ENCODE data around the gene CFAP161. TPM values are rescaled to one million over a fixed set of nuclear protein-coding genes. Genes with fewer than 3 reads are reported as not detected.

Gene CFAP161
- total and polyA plus RNA-seq, 4 donors = 0.75 to 0.84 TPM; not detected in 2

DNA sequence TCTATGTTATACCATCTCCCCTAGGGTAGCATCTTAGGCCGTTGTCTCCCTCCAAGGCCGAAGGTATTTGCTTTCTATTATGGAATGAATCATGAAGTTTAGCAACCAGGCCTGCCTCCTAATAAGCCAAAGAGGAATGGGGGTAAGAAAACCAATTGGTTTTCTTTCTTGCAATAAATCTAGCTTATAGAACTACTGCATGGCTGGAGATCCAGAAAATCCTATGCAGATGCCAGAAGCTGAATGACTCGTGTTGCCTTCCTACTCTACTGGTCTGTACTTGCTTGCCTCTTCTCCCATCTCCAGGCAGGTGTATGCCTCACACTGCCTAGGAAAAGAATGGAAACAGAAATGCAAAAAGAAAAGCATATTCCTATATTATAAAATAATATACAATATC lies 31.5 kb downstream of the CFAP161 start:
- TF ChIP-seq FOXA1 (IDR thresholded peaks at IDR 0.05) = no peak
- no peak for TF ChIP-seq SP1 (IDR thresholded peaks at IDR 0.05)
- TF ChIP-seq ZBTB33 (IDR thresholded peaks at IDR 0.05) = no peak
- TF ChIP-seq HNF4G (IDR thresholded peaks at IDR 0.05) = no peak
- TF ChIP-seq, protein P1, sequence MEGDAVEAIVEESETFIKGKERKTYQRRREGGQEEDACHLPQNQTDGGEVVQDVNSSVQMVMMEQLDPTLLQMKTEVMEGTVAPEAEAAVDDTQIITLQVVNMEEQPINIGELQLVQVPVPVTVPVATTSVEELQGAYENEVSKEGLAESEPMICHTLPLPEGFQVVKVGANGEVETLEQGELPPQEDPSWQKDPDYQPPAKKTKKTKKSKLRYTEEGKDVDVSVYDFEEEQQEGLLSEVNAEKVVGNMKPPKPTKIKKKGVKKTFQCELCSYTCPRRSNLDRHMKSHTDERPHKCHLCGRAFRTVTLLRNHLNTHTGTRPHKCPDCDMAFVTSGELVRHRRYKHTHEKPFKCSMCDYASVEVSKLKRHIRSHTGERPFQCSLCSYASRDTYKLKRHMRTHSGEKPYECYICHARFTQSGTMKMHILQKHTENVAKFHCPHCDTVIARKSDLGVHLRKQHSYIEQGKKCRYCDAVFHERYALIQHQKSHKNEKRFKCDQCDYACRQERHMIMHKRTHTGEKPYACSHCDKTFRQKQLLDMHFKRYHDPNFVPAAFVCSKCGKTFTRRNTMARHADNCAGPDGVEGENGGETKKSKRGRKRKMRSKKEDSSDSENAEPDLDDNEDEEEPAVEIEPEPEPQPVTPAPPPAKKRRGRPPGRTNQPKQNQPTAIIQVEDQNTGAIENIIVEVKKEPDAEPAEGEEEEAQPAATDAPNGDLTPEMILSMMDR (IDR thresholded peaks at IDR 0.05; ENCODE audit: low read depth, low read length, missing input control) = no peak
- no peak for TF ChIP-seq NR2F2 (IDR thresholded peaks at IDR 0.05)
- TF ChIP-seq, protein P2, sequence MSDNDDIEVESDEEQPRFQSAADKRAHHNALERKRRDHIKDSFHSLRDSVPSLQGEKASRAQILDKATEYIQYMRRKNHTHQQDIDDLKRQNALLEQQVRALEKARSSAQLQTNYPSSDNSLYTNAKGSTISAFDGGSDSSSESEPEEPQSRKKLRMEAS (IDR thresholded peaks at IDR 0.05) = no peak
- no peak for TF ChIP-seq YY1 (IDR thresholded peaks at IDR 0.05)
- TF ChIP-seq EGR1 (IDR thresholded peaks at IDR 0.05; ENCODE audit: low read depth in 2 of 2) = no peak
- TF ChIP-seq GABPA (IDR thresholded peaks at IDR 0.05 in 1 of 2, conservative IDR thresholded peaks at IDR 0.05 in 1 of 2) = no peak
- TF ChIP-seq RXRA (IDR thresholded peaks at IDR 0.05) = no peak
- TF ChIP-seq JUND (IDR thresholded peaks at IDR 0.05) = no peak
- TF ChIP-seq TAF1 (conservative IDR thresholded peaks at IDR 0.05) = no peak
- no peak for TF ChIP-seq FOXA2 (IDR thresholded peaks at IDR 0.05)
- Histone ChIP-seq H3K4me1 (ENCODE audit: control insufficient read depth in 4 of 4, insufficient read depth in 4 of 4, low read length in 3 of 4) (no peaks in the 10 kb centered on the region), H3K27ac (ENCODE audit: low read depth in 1 of 2, low read length in 2 of 2) (no peak overlapping the region), H3K36me3 (ENCODE audit: control insufficient read depth in 4 of 4, insufficient read depth in 3 of 4, low read depth in 1 of 4, low read length in 3 of 4) (no peaks in the 10 kb centered on the region), H3K27me3 (ENCODE audit: control insufficient read depth in 4 of 4, insufficient read depth in 4 of 4, low read length in 3 of 4) (peaks cover 0 to 4% (median 0%) of the 10 kb centered on the region in 4 donors), H3K9me3 (ENCODE audit: control insufficient read depth in 4 of 4, low read length in 3 of 4) (no peaks in the 10 kb centered on the region), H3K9ac (ENCODE audit: low read depth in 1 of 2, low read length in 2 of 2) (no peak overlapping the region), H3K4me3 (ENCODE audit: low read depth in 1 of 3, low read length in 3 of 3) (no peak overlapping the region)
- 74% methylated on average over 3 of the region's 3 CpGs for WGBS
- DNase-seq (ENCODE audit: low spot score) = no peak

- no peak for DNase-seq (ENCODE audit: low spot score)
- H3K9ac ChIP-seq (ENCODE audit: low read depth in 1 of 2, low read length in 2 of 2) = no peak overlapping the region
- H3K4me1 ChIP-seq (ENCODE audit: control insufficient read depth in 4 of 4, insufficient read depth in 4 of 4, low read length in 3 of 4) = no peaks in the 10 kb centered on the region
- H3K9me3 ChIP-seq (ENCODE audit: control insufficient read depth in 4 of 4, low read length in 3 of 4) = no peaks in the 10 kb centered on the region
- H3K27ac ChIP-seq (ENCODE audit: low read depth in 1 of 2, low read length in 2 of 2) = no peak overlapping the region
- H3K4me3 ChIP-seq (ENCODE audit: low read depth in 1 of 3, low read length in 3 of 3) = no peak overlapping the region
- peaks cover 0 to 4% (median 0%) of the 10 kb centered on the region in 4 donors for H3K27me3 ChIP-seq (ENCODE audit: control insufficient read depth in 4 of 4, insufficient read depth in 4 of 4, low read length in 3 of 4)
- H3K36me3 ChIP-seq (ENCODE audit: control insufficient read depth in 4 of 4, insufficient read depth in 3 of 4, low read depth in 1 of 4, low read length in 3 of 4) = no peaks in the 10 kb centered on the region
- WGBS = 71% methylated on average over 3 of the region's 3 CpGs
- TF ChIP-seq SP1 (IDR thresholded peaks at IDR 0.05) (no peak), FOXA1 (IDR thresholded peaks at IDR 0.05) (no peak), EGR1 (IDR thresholded peaks at IDR 0.05; ENCODE audit: low read depth in 2 of 2) (no peak), NR2F2 (IDR thresholded peaks at IDR 0.05) (no peak), RAD21 (IDR thresholded peaks at IDR 0.05) (no peak), RXRA (IDR thresholded peaks at IDR 0.05) (no peak), FOXA2 (IDR thresholded peaks at IDR 0.05) (no peak), HNF4G (IDR thresholded peaks at IDR 0.05) (no peak), GABPA (IDR thresholded peaks at IDR 0.05 in 1 of 2, conservative IDR thresholded peaks at IDR 0.05 in 1 of 2) (no peak), JUND (IDR thresholded peaks at IDR 0.05) (no peak), ATF3 (IDR thresholded peaks at IDR 0.05) (no peak), TAF1 (conservative IDR thresholded peaks at IDR 0.05) (no peak), HNF4A (conservative IDR thresholded peaks at IDR 0.05) (no peak), YY1 (IDR thresholded peaks at IDR 0.05) (no peak)
- TF ChIP-seq, protein P2 (IDR thresholded peaks at IDR 0.05) = no peak
- TF ChIP-seq, protein P3, sequence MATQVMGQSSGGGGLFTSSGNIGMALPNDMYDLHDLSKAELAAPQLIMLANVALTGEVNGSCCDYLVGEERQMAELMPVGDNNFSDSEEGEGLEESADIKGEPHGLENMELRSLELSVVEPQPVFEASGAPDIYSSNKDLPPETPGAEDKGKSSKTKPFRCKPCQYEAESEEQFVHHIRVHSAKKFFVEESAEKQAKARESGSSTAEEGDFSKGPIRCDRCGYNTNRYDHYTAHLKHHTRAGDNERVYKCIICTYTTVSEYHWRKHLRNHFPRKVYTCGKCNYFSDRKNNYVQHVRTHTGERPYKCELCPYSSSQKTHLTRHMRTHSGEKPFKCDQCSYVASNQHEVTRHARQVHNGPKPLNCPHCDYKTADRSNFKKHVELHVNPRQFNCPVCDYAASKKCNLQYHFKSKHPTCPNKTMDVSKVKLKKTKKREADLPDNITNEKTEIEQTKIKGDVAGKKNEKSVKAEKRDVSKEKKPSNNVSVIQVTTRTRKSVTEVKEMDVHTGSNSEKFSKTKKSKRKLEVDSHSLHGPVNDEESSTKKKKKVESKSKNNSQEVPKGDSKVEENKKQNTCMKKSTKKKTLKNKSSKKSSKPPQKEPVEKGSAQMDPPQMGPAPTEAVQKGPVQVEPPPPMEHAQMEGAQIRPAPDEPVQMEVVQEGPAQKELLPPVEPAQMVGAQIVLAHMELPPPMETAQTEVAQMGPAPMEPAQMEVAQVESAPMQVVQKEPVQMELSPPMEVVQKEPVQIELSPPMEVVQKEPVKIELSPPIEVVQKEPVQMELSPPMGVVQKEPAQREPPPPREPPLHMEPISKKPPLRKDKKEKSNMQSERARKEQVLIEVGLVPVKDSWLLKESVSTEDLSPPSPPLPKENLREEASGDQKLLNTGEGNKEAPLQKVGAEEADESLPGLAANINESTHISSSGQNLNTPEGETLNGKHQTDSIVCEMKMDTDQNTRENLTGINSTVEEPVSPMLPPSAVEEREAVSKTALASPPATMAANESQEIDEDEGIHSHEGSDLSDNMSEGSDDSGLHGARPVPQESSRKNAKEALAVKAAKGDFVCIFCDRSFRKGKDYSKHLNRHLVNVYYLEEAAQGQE (IDR thresholded peaks at IDR 0.05) = no peak
- TF ChIP-seq, protein P1 (IDR thresholded peaks at IDR 0.05; ENCODE audit: low read depth, low read length, missing input control) = no peak
These were observed 32.7 kb downstream of the CFAP161 start for GRCh38 chr15:81166636-81167305.

All from liver (tissue), 9 donors.